OCI-LY1 (cell line): Measurements from ENCODE around the gene YY1AP1.
"Not testable (repeated sequence)": the region's sequence is repeated elsewhere in the genome, so short reads cannot be mapped to it uniquely, and the experiment has no call there.

Source experiments
- H2AFZ ChIP-seq: fragments of 200-600 bp; sonication (generic), shearing (Covaris generic); 2 replicates; pipeline ENCODE4 v1.6.0; 2014; ENCODE audit warnings: antibody characterized with exemption, mild to moderate bottlenecking, low read length
- H3F3A ChIP-seq: fragments of 200-600 bp; sonication (generic), shearing (Covaris generic); 2 replicates; pipeline ENCODE4 v1.6.0; 2014; ENCODE audit warnings: mild to moderate bottlenecking, antibody characterized with exemption, low read length, moderate library complexity; ENCODE audit not compliant: insufficient read depth
- H3K27ac ChIP-seq: fragments of 200-600 bp; sonication (generic); 2 replicates; pipeline ENCODE4 v1.5.1; 2014; ENCODE audit warnings: low read length, mixed run types, mild to moderate bottlenecking, low read depth; ENCODE audit not compliant: poor library complexity, severe bottlenecking
- H3K27me3 ChIP-seq: fragments of 200-600 bp; sonication (generic); 2 replicates; pipeline ENCODE4 v1.6.0; 2014; ENCODE audit warnings: antibody characterized with exemption, mild to moderate bottlenecking, low read length, moderate library complexity; ENCODE audit not compliant: insufficient read depth
- H3K36me3 ChIP-seq: fragments of 200-600 bp; sonication (generic); 2 replicates; pipeline ENCODE4 v1.6.1; 2014; ENCODE audit warnings: mild to moderate bottlenecking, antibody characterized with exemption, low read length, moderate library complexity, mixed read lengths; ENCODE audit not compliant: insufficient read depth
- H3K4me1 ChIP-seq: fragments of 200-600 bp; sonication (generic); 2 replicates; pipeline ENCODE4 v1.5.1; 2014; ENCODE audit warnings: mild to moderate bottlenecking, low read length, moderate library complexity; ENCODE audit not compliant: insufficient read depth, severe bottlenecking
- H3K4me2 ChIP-seq: fragments of 200-600 bp; sonication (generic), shearing (Covaris generic); 2 replicates; pipeline ENCODE4 v1.6.1; 2014; ENCODE audit warnings: low read length
- H3K4me3 ChIP-seq: fragments of 200-600 bp; sonication (generic); 2 replicates; pipeline ENCODE4 v1.5.1; 2014; ENCODE audit warnings: low read length, low read depth, mild to moderate bottlenecking, mixed read lengths; ENCODE audit not compliant: poor library complexity, severe bottlenecking
- H3K79me2 ChIP-seq: fragments of 200-600 bp; shearing (Covaris generic); 2 replicates; pipeline ENCODE4 v1.6.1; 2016; ENCODE audit warnings: mixed run types, low read length, mixed read lengths; ENCODE audit not compliant: insufficient read depth
- H3K9ac ChIP-seq: fragments of 200-600 bp; sonication (generic), shearing (Covaris generic); 2 replicates; pipeline ENCODE4 v1.6.1; 2014; ENCODE audit warnings: mild to moderate bottlenecking, low read length, mixed read lengths
- H3K9me2 ChIP-seq: fragments of 200-600 bp; sonication (generic), shearing (Covaris generic); 2 replicates; pipeline ENCODE4 v1.6.1; 2014; ENCODE audit warnings: low read depth, mild to moderate bottlenecking, low read length, mixed read lengths
- H3K9me3 ChIP-seq: fragments of 200-600 bp; shearing (Covaris generic); 2 replicates; pipeline ENCODE4 v1.6.1; 2014; ENCODE audit warnings: low read length, mixed read lengths
- H4K20me1 ChIP-seq: fragments of 200-600 bp; sonication (generic), shearing (Covaris generic); 2 replicates; pipeline ENCODE4 v1.6.0; 2016; ENCODE audit warnings: mild to moderate bottlenecking, low read length; ENCODE audit not compliant: insufficient read depth
- CTCF ChIP-seq: fragments of 200-600 bp; sonication (generic), shearing (Covaris generic); IDR thresholded peaks from 2 replicates; pipeline ENCODE4 v1.5.1; 2017; ENCODE audit warnings: mild to moderate bottlenecking, antibody characterized with exemption, low read length, moderate library complexity, mixed read lengths
- EZH2 ChIP-seq: fragments of 200-600 bp; sonication (generic), shearing (Covaris generic); IDR thresholded peaks from 2 replicates; pipeline ENCODE4 v1.8.0; 2017; ENCODE audit warnings: borderline replicate concordance, mixed run types, mild to moderate bottlenecking, antibody characterized with exemption, low read length, moderate library complexity, mixed read lengths

YY1AP1 gene

GRCh38 chr1:155698382-155699038 lies 9.9 kb upstream of the YY1AP1 start:
- no peak overlapping the region for H3K27ac ChIP-seq
- H3K4me3 ChIP-seq, result no peak overlapping the region
- no peak overlapping the region for H3K9ac ChIP-seq
- no peak for TF ChIP-seq CTCF
- TF ChIP-seq EZH2, result no peak
- no peaks in the 10 kb centered on the region for H4K20me1 ChIP-seq
- no peak overlapping the region for H3K4me2 ChIP-seq
- no peak overlapping the region for H2AFZ ChIP-seq
- 0 out of 2 replicates have a peak, but pooled peaks cover 3% of the 10 kb centered on the region for H3F3A ChIP-seq
- no peaks in the 10 kb centered on the region for H3K9me2 ChIP-seq
- peaks cover 84% of the 10 kb centered on the region for H3K79me2 ChIP-seq
- H3K4me1 ChIP-seq, result no peaks in the 10 kb centered on the region
- no peaks in the 10 kb centered on the region for H3K27me3 ChIP-seq
- H3K9me3 ChIP-seq, result peaks cover 7% of the 10 kb centered on the region; the same call in 1 of the 2 replicates
- peaks cover 50% of the 10 kb centered on the region for H3K36me3 ChIP-seq

GRCh38 chr1:155697616-155698015 lies 9.0 kb upstream of the YY1AP1 start:
- H3K4me1 ChIP-seq, H4K20me1 ChIP-seq, H3K4me3 ChIP-seq, H3K27ac ChIP-seq, H2AFZ ChIP-seq, H3F3A ChIP-seq, H3K9ac ChIP-seq, H3K9me3 ChIP-seq, H3K9me2 ChIP-seq, H3K27me3 ChIP-seq, H3K4me2 ChIP-seq: not testable (repeated sequence)
- Histone ChIP-seq H3K79me2 (peaks cover 84% of the 10 kb centered on the region), H3K36me3 (peaks cover 59% of the 10 kb centered on the region)

GRCh38 chr1:155697046-155697445 lies 8.5 kb upstream of the YY1AP1 start:
- Histone ChIP-seq H3K4me2 (no peak overlapping the region), H3K9me3 (peaks cover 11% of the 10 kb centered on the region), H4K20me1 (no peaks in the 10 kb centered on the region), H3K27ac (no peak overlapping the region), H3K36me3 (peaks cover 65% of the 10 kb centered on the region), H2AFZ (no peak overlapping the region), H3K4me1 (no peaks in the 10 kb centered on the region), H3K9ac (no peak overlapping the region), H3K27me3 (no peaks in the 10 kb centered on the region), H3K4me3 (no peak overlapping the region), H3K79me2 (peaks cover 84% of the 10 kb centered on the region), H3F3A (0 out of 2 replicates have a peak, but pooled peaks cover 3% of the 10 kb centered on the region), H3K9me2 (no peaks in the 10 kb centered on the region)
- TF ChIP-seq CTCF (no peak), EZH2 (no peak)

GRCh38 chr1:155696524-155696923 lies 8.0 kb upstream of the YY1AP1 start:
- Histone ChIP-seq H3K9me3 (peaks cover 15% of the 10 kb centered on the region), H4K20me1 (no peaks in the 10 kb centered on the region), H3F3A (0 out of 2 replicates have a peak, but pooled peaks cover 3% of the 10 kb centered on the region), H3K4me2 (no peak overlapping the region), H3K79me2 (peaks cover 89% of the 10 kb centered on the region), H3K27me3 (no peaks in the 10 kb centered on the region), H3K36me3 (peaks cover 70% of the 10 kb centered on the region), H2AFZ (no peak overlapping the region), H3K4me3 (no peak overlapping the region), H3K9me2 (no peaks in the 10 kb centered on the region), H3K27ac (no peak overlapping the region), H3K4me1 (no peaks in the 10 kb centered on the region), H3K9ac (no peak overlapping the region)
- no peak for TF ChIP-seq EZH2
- no peak for TF ChIP-seq CTCF
